ENCODE results near the gene FTO. TPM values are rescaled to one million over a fixed set of nuclear protein-coding genes. Genes with fewer than 3 reads are reported as not detected.

The FTO gene
- total RNA-seq, 1 donor from 2014 or later: 110 TPM

DNA sequence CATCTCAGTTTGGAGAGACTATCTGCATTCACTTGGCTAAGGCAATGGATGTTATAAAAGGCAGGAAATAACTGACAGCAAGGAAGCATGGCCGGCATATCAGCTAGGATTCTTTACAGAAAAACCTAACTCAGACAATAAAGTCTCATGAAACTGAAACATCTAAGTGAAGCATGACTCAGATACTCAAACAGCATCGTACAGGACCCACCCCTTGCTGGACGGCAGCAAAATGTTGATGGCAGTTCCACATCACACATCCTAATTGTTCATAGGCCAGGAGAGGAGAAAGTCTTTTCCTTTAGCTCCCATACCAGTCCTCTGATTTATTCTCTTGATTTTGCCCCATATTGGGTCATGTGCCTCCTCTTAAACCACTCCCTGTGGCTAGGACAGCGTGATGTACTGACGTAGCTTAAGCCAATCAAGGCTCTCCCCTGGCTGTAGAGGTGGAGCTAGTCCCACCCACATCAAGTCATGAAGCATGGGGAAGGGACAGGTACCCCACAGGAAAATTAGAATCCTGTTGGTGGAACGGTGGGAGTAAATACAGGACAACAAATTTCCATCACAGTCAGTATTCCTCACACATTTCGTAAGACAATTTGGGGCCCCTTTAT lies 403.7 kb downstream of the FTO start:
- H3K36me3 Mint-ChIP-seq: peaks cover 6% of the 10 kb centered on the region
- Histone ChIP-seq H4K20me1 (ENCODE audit: low read depth) (no peaks in the 10 kb centered on the region), H3K4me2 (no peak overlapping the region), H3K27me3 (no peaks in the 10 kb centered on the region), H3K27ac (no peak overlapping the region), H3F3A (ENCODE audit: low read depth) (no peaks in the 10 kb centered on the region), H3K9me3 (ENCODE audit: low read depth) (no peaks in the 10 kb centered on the region), H3K4me1 (no peaks in the 10 kb centered on the region), H3K4me3 (no peak overlapping the region), H3K79me2 (ENCODE audit: low read depth) (no peaks in the 10 kb centered on the region), H3K36me3 (no peaks in the 10 kb centered on the region), H2AFZ (replicated peaks) (no peak overlapping the region), H3K9ac (no peak overlapping the region)
- peaks cover 3% of the 10 kb centered on the region for H3K4me1 Mint-ChIP-seq
- H3K4me3 Mint-ChIP-seq: no peak overlapping the region
- H3K27ac Mint-ChIP-seq: no peak overlapping the region
- H3K27me3 Mint-ChIP-seq (ENCODE audit: insufficient read depth, low read depth): peaks cover 2% of the 10 kb centered on the region
- no peak for DNase-seq (ENCODE audit: low spot score)
- no peaks in the 10 kb centered on the region for H3K9me3 Mint-ChIP-seq
- TF ChIP-seq, protein P1, sequence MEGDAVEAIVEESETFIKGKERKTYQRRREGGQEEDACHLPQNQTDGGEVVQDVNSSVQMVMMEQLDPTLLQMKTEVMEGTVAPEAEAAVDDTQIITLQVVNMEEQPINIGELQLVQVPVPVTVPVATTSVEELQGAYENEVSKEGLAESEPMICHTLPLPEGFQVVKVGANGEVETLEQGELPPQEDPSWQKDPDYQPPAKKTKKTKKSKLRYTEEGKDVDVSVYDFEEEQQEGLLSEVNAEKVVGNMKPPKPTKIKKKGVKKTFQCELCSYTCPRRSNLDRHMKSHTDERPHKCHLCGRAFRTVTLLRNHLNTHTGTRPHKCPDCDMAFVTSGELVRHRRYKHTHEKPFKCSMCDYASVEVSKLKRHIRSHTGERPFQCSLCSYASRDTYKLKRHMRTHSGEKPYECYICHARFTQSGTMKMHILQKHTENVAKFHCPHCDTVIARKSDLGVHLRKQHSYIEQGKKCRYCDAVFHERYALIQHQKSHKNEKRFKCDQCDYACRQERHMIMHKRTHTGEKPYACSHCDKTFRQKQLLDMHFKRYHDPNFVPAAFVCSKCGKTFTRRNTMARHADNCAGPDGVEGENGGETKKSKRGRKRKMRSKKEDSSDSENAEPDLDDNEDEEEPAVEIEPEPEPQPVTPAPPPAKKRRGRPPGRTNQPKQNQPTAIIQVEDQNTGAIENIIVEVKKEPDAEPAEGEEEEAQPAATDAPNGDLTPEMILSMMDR (IDR thresholded peaks at IDR 0.05): no peak
- TF ChIP-seq EZH2 (IDR thresholded peaks at IDR 0.05) (no peak), EZH2phosphoT487 (IDR thresholded peaks at IDR 0.05) (no peak)

DNA sequence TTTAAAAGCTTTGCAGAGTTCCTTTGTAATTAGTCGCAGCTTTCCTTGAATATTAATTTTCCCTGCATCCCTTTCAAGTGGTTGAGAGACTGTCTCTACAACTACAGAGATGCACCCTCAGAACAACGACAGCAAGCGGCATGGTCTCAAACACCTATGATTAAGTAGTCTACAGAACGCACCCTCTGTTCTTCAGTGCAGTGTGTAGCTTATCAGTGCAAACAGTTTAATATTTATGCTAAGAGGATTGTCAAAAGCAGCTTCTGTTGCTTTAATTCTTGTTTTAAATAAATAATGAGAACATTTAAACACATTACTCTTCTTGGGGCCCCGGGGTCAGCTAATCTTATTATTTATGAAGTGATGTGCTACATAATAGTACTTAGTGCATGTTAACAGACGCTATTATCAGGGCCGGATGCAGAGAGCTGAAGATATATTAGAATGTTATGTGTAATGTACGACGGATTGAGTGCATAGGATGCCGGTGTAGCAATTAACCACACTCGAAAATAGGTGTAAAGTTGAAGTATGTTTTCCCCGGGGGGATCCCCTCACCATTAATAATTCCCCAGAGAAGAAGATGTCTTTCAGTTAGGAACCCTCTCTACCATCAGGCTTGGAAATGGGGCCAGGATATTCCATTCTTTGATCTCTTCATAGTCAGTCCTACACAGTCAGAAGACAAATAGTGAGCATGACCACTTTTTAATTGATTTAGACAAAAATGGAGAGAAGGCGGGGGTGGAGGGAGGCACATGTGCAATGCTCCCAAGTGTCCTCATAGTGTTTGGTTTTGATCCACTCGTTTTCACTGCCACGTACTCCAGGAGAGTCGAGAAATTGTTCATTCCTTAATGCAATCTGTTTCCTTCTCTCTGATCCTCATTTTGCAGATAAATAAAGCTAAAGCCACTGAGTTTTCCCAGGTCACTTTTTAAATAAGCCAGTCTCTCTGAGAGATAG lies 406.3 kb downstream of the FTO start:
- no peak for DNase-seq (ENCODE audit: low spot score)
- peaks cover 15% of the 10 kb centered on the region for H3K36me3 Mint-ChIP-seq
- H3K4me3 Mint-ChIP-seq: no peak overlapping the region
- H3F3A ChIP-seq (ENCODE audit: low read depth): no peaks in the 10 kb centered on the region
- H3K36me3 ChIP-seq: no peaks in the 10 kb centered on the region
- TF ChIP-seq, protein P1 (IDR thresholded peaks at IDR 0.05): no peak
- TF ChIP-seq EZH2phosphoT487 (IDR thresholded peaks at IDR 0.05): no peak
- no peak for TF ChIP-seq EZH2 (IDR thresholded peaks at IDR 0.05)
- H3K9ac ChIP-seq: no peak overlapping the region
- H3K27ac ChIP-seq: no peak overlapping the region
- peaks cover 2% of the 10 kb centered on the region for H3K27me3 Mint-ChIP-seq (ENCODE audit: insufficient read depth, low read depth)
- no peaks in the 10 kb centered on the region for H3K9me3 Mint-ChIP-seq
- H3K4me1 ChIP-seq: no peaks in the 10 kb centered on the region
- no peak overlapping the region for H3K4me3 ChIP-seq
- no peaks in the 10 kb centered on the region for H4K20me1 ChIP-seq (ENCODE audit: low read depth)
- H3K4me1 Mint-ChIP-seq: no peaks in the 10 kb centered on the region
- H3K79me2 ChIP-seq (ENCODE audit: low read depth): no peaks in the 10 kb centered on the region
- no peak overlapping the region for H3K27ac Mint-ChIP-seq
- H2AFZ ChIP-seq (replicated peaks): no peak overlapping the region
- H3K4me2 ChIP-seq: no peak overlapping the region
- no peaks in the 10 kb centered on the region for H3K9me3 ChIP-seq (ENCODE audit: low read depth)
- no peaks in the 10 kb centered on the region for H3K27me3 ChIP-seq

DNA sequence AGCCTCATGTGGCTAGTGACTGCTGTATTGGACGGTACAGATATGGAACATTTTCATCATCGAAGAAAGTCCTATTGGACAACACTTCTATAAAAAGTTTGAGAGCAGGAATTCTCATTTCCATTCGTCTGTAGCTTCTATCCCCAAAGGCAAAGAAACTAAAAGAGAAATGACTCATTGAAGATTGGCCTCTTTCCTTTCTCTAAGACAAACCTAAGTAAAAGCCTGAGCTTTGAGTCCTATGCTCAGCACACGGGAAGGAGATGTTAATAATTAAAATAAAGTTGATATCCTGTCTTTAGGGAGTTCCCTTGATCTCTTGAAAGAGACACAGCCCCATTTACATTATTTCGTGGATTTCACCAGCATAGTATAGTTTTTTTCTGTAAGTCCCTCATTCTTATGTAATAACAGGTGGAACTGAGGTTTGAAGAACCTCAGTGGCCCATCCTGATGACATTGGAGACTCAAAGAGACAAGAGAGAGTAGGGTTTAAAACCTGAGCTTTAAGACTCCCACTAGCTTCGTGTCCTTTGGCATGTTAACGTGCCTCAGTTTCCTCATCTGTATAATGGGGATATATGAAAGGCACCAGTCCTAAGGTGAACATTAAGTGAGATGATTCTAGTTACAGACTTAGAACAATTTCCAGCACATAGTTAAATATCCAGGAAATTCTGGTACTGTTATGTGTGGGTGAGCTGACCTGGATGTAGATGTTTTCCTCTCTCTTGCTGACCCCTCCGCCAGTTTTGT lies 408.7 kb downstream of the FTO start:
- no peaks in the 10 kb centered on the region for H3K36me3 ChIP-seq
- Mint-ChIP-seq H3K36me3 (peaks cover 18% of the 10 kb centered on the region), H3K4me1 (peaks cover 3% of the 10 kb centered on the region), H3K9me3 (no peaks in the 10 kb centered on the region), H3K27ac (no peak overlapping the region), H3K4me3 (no peak overlapping the region), H3K27me3 (ENCODE audit: insufficient read depth, low read depth) (peaks cover 2% of the 10 kb centered on the region)
- no peak overlapping the region for H3K4me2 ChIP-seq
- no peaks in the 10 kb centered on the region for H4K20me1 ChIP-seq (ENCODE audit: low read depth)
- H3K9ac ChIP-seq: no peak overlapping the region
- no peaks in the 10 kb centered on the region for H3K79me2 ChIP-seq (ENCODE audit: low read depth)
- no peaks in the 10 kb centered on the region for H3K4me1 ChIP-seq
- H3F3A ChIP-seq (ENCODE audit: low read depth): no peaks in the 10 kb centered on the region
- H3K9me3 ChIP-seq (ENCODE audit: low read depth): no peaks in the 10 kb centered on the region
- H3K27me3 ChIP-seq: no peaks in the 10 kb centered on the region
- DNase-seq (ENCODE audit: low spot score): no peak
- no peak overlapping the region for H3K4me3 ChIP-seq
- TF ChIP-seq, protein P1 (IDR thresholded peaks at IDR 0.05): no peak
- TF ChIP-seq EZH2phosphoT487 (IDR thresholded peaks at IDR 0.05) (no peak), EZH2 (IDR thresholded peaks at IDR 0.05) (no peak)
- no peak overlapping the region for H3K27ac ChIP-seq
- no peak overlapping the region for H2AFZ ChIP-seq (replicated peaks)
